ENCODE data around the gene ATP2A3.

The ATP2A3 gene

DNA sequence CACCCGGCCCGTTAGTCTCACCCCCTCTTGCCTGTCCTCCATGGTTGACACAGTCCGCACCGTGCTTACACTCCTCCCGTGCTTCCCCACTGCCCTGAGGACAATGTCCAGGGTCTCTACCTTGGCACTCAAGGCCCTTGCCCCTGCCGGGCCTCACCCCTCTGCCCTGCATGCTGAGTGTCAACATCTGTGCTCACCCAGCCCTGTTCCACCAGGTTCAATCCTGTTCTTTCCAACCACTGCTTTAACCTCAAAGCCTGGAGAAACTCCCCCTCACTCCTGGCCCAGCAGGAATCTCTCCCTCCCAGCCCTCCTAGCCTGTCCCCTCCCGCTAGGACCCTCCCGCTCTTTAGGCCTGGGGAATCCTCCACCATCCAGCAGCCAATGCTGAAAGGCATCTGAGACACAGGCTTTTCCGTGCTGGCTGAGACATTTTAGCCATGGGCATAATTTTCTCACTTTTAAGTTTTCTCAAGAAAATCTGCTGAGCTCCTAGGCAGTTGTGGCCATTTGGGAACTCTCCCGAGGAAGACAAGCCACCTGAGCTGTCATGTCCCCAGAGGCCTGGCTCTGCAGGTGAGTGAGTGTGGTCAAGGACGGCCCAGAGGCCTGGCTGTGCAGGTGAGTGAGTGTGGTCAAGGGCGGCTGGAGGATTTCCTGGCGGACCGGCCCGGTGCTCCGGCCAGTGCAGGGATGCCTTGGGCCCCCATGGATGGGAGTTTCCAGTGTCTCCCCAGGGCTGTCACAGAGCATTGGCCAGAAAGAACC is 37.2 kb downstream of the ATP2A3 start:
- DNase-seq (ENCODE audit: low read depth): no peak

- DNase-seq (ENCODE audit: low read depth): no peak
Measured at GRCh38 chr17:3925684-3926485, 38.4 kb downstream of the ATP2A3 start.

DNA sequence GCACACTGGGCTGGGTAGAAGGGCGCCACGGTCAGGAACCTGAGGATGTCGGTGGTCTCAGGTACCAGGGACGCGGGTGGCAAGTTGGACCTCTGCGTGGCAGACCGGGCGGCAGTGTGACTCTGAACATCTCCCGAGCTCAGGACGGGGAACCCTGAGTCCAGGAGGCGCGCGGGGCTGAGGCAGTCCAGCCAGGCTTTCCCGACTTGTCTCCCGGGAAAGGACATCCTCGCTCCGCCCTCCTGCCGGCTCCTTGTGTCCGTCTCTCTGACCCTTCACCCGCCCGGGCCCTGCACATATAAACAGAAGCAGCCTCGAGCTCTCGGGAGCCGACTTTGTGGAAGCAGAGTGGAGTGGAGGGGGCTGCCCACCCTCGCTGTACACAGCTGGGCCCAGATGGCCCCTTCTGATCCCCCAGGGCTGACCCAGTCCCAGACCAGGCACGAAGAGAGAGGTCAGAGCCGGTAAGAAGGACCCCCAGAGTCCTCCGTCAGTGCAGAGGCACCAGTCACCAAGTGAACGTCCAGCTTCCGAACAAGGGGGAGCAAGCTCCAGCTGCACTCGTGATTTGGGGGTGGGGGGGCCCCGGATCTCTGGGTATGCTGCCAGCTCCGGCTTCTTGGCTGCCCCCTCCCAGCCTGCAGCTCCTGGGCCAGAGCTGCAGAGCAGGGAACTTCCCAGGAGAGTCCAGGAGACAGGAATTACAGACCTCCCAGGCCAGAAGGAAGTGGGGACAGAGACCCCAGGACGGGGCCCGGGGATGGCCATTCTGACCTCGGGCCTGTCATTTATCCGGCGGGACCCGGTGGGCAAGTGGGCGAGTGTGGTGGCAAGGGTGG is 39.5 kb downstream of the ATP2A3 start:
- DNase-seq (ENCODE audit: low read depth): no peak

DNA sequence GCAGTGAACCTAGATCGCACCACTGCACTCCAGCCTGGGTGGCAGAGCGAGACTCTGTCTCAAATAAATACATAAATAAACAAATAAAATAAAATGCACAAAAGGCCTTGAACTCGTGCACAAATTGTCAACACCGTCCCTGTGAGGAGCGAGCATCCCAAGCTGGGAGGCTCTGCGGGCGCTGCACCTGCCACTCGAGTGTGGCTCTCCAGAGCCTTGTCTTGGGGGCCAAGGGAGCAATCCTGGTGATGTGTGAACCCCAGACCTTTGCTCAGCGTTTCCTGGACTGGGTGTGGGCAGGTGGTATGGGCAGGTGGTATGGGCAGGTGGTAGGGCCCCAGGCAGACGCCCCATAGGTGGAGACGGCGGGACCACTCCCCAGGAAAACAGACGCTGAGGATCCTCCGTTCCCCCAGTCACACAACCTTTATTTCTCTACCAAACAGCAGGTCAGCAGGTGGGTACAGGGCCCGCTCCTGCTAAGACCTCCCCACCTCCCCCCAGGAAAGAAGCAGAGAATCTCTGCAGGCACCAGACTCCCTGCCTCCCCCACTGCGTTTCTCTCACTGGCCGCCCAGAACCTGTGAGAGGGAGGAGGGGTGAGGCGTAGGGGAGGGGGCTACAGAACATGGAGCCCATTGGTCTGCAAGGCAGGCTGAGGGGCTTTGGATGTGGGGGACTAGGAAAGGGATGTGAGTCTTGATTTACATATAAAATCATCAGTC is 40.6 kb downstream of the ATP2A3 start:
- DNase-seq (ENCODE audit: low read depth): no peak

DNA sequence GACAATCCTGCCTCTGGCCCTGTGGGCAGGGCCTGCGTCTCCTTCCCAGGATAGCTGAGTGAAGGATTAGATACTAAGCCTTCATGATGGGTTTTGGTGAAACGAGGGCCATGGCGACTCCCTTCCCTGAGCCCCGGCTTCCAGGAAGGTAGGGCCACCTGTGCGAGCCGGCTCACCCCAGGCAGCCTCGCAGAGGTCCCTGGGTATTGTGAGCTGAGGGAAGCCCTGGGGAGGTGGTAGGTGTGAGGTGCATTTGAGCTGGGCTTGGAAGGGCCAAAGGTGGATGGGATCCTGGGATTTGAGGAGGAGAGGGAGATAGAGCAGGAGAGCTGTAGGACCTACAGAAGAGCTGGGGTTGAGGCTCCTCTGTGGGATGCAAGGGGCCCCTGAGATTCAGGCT is 41.5 kb downstream of the ATP2A3 start:
- no peak for DNase-seq (ENCODE audit: low read depth)

DNA sequence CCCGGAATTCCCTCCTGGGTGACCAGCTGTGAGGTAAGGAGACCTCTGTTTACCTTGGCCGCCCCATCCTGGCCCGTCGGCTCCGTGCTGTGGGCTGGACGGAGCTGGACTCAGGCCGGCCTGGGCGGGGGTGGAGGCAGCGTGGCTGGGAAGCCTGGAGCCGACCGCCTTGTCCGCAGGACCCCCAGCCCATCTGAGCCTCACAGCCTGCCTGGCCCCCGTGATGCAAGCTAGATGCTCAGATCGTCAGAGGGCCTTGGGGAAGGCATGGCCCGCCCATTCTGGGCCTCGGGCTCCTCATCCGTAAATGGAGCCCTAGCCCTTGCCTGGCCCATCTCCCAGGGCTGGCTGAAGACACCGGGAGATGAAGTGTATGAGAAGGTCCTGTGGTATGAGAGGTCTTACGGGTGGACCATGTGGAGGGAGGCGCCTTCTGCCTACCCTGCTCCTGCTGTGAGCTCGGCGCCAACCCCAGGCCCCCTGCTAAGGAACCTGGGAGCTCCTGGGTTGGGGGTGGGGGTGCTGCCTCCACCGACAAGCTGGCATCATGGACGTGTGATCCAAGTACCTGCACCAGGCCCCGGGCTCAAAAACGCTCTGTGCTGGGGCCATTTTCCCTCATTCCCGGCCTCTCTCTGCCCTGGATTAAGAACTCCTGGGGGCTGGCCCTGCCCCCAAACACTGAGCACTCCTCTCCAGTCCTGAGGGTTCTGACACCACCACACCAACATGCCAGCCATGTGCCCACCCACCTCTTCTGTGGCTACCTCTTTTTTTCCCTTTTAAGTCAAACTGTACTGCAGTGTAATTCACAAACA is 42.5 kb downstream of the ATP2A3 start:
- no peak for DNase-seq (ENCODE audit: low read depth)

GRCh38 chr17:3921006-3921405 is 43.2 kb downstream of the ATP2A3 start:
- DNase-seq (ENCODE audit: low read depth): no peak

GRCh38 chr17:3919123-3919624 is 45.1 kb downstream of the ATP2A3 start:
- no peak for DNase-seq (ENCODE audit: low read depth)

DNA sequence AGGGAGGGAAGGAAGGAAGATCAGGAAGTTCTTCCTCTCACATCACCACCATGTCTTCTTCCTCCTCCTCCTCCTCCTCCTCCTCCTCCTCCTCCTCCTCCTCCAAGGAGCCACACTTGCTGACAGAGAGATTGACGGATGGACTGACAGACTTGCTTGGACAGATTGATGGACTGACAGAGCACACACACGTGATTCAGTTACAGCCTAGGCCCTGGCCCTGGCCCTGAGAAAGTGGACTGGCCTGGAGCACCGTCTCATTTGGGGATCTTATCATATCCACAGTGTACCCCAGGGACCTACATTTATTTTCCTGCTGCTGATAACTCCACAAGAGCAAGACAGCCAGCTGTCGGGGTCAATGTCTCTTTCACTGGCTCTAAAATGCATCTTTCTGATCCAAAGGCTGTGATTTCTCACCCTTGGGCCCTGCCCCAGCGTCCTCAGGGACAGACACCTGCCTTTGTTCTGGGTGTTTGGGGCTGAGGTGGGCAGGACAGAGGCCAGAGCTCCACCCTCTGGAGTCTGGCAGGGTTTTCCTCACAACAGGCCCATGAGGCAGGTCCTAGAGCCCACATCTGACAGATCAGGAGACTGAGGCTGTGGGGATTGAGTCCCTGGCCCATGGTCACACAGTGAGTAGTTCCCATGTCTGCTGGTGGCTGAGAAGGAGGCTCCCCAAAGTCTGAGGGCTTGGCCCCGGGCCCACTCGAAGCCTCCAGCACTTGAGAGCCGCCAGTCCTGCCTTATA is 45.7 kb downstream of the ATP2A3 start:
- DNase-seq (ENCODE audit: low read depth): no peak

DNA sequence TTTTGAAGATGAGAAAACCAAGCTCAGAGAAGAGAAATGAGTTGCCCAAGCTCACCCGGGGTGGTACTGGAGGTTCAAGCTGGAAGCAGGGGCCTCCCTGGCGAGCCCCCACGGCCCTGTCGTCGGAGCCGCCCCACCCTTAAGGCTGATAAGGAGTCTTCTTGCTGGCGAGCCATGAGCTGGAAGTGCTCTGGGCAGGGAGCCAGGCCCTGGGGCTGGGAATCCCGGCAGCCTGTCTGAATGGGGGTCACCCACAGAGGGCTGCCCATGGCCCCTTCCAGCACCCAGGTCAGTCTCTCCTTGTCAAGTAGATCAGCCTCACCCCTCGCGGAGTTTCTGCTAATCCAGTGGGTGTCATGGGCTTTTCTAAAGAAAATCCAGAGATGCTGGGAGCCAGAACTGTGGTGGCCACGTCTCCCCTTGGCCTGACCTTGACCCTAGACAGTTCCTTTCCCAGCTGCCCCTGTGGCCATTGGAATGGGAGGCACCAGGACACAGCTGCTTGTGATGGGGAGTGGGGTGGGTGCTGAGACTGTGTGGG is 46.8 kb downstream of the ATP2A3 start:
- peak; percentile 66 for DNase-seq (ENCODE audit: low read depth)

- DNase-seq (ENCODE audit: low read depth): no peak
Measured at GRCh38 chr17:3916825-3917224, 47.4 kb downstream of the ATP2A3 start.

DNA sequence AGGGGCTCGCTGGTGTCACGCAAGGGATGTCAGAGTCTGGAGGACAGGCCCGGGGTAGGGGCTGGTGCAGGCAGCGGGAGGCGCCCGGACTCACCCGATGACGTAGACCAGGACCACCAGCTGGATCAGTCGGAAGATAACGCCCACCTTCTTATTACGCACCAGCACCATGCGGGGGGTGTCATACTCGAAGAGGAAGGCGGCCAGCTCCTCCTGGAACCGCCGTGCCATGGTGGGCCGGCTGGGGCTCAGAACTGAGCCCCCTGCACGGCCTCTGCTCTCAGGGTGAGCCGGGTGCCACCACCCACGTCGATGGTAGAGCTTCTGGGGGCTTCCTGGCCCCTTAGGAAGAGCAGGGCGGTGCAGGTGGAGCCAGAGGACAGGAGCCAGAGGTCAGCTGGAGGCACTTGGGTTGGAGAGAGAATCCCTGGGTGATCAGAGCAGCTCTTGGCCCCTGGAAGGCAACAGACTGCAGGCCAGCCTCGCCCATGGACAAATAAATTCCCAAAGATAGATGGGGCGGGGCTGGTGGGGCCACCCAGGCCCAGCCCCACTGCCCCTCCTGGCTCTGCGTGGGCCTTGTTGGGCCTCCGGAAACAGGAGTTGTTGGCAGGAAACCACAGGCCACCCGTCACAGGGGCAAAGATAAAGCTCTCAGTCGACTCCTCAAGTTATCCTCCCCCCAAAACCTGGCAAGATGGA is 48.1 kb downstream of the ATP2A3 start, which contains the start of gene P2RX1:
TSS of gene P2RX1 (minus strand) at position 471 of the 702 bp plus-strand sequence. CDS start at position 231, 240 bp downstream.
- DNase-seq (ENCODE audit: low read depth): peak; percentile 42

DNA sequence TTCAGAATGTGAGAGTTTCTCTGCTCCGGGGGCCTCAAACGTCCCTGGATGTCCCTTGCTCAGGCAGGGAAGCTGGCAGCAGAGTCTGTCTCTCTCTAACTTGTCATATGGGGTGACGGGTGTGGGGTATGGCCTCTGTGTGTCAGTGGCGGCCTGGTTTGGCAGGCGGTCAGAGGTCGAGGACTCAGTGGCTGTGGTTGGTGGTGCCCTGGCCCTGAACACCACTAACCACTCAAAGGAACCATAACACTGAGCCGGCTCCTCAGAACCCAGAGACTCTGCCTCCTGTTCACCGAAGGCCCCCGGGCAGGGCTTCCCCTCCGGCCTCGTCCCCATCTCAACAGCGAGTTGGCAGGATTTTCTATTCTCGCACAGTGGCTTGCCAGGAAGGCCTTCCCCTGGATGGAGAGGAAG is 48.6 kb downstream of the ATP2A3 start:
- DNase-seq (ENCODE audit: low read depth): no peak

DNA sequence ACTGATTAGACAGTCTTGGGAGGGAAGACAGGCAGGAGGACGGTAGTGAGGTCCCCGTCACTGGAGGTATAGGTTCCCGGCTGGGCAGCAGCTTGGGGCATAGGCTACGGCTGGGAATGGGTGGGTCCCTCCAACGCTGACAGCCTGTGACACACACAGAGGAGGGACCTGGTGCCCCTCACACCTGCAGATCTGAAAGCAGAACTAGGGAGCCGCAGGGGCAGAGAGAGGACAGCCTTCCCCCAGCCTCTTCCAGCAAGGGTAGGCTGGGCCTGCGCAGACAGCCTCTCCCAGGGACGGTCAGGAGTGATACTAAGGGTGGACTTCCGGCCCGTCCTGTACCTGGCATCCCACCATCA is 49.9 kb downstream of the ATP2A3 start:
- DNase-seq (ENCODE audit: low read depth): no peak

DNA sequence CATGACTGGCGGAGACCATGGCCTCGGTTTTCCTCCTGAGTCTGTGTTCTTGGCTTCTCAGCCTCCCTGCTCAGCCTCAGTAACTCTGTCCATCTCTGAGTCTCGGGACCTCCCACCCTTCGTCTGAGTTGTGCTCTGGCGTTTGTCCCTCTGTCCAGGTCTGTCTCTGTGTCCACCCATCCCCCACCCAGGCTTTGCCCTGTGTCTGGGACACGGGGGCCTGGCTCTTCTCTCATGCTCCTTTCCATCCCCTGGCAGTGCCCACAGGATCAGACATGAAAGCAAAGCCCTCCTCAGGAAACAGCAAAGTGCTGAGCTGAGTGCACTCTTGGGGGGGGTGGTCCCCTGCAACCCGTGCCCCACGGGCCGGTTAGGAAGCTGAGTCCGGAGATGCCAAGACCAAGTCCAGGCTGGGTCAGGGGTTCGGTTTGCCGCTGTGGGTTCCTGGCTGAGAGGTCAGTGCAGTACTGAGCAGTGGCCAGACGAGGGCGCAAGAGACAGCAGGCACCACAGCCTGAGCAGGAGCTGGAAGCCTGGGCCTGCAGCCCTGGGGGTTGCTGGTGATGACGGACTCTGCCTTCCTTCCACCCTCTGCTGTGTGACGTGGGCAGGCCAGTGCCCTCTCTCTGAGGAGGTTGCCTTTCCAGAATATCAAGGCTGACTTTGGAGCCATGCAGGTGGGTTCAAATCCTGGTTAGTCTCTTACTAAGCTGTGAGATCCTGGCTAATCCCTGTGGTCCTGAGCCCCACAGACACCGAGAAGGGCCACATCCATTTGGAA is 50.5 kb downstream of the ATP2A3 start:
- DNase-seq (ENCODE audit: low read depth): peak; percentile 70

DNA sequence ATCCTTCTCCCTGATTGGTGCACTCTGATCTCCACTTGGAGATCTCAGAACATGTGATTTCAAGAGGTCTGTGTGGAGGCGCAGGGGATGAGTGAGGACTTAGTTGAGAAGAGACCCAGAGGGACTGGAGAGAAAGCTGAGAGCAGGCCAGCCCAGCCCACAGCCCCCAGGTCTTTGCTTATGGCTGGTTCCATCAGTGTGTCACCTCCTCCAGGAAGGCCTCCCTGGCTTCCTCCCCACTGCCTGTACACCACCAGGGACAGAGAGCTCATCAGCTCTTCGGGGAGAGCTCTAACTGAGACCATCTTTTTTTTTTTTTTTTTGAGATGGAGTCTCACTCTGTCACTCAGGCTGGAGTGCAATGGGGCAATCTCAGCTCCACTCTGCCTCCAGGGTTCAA is 51.4 kb downstream of the ATP2A3 start:
- no peak for DNase-seq (ENCODE audit: low read depth)

DNA sequence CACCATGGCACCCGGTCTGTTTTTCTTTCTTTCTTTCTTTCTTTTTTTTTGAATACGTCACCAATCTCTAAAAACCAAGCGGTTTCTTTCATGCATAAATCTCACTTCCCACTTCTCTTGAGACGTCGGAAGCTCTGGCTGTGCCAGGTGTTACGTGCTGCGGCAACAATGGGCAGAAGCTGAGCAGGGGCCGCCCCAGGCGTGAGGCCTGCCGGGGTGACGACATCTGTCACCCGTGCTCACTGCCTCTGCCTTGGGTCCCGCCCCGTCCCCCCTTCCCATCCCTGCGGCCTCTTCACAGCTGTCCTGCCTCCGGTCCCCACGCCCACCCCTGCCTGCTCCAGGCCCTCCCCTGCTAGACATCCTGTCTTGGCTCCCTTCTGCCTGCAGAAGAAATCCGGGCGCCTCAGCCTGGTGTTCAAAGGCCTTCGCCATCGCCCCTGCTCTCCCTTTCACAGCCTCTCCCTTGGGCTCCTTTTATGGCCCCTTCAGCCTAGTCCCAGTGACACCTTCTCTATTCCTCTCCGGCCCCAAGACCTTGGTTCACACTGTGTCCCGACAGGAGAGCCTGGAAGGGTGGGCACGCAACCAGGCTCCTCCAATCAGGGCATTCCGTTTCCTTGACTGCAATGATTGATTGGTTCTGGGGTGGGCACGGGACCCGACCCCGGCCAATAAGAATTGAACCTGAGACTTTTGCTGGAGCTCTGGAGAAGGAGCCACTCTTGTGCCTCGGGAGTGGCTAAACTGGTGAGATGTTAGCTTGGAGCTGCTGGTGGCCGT is 52.8 kb downstream of the ATP2A3 start:
- DNase-seq (ENCODE audit: low read depth): no peak
